ENCODE measurements around the gene CKS1B.

The CKS1B gene

DNA sequence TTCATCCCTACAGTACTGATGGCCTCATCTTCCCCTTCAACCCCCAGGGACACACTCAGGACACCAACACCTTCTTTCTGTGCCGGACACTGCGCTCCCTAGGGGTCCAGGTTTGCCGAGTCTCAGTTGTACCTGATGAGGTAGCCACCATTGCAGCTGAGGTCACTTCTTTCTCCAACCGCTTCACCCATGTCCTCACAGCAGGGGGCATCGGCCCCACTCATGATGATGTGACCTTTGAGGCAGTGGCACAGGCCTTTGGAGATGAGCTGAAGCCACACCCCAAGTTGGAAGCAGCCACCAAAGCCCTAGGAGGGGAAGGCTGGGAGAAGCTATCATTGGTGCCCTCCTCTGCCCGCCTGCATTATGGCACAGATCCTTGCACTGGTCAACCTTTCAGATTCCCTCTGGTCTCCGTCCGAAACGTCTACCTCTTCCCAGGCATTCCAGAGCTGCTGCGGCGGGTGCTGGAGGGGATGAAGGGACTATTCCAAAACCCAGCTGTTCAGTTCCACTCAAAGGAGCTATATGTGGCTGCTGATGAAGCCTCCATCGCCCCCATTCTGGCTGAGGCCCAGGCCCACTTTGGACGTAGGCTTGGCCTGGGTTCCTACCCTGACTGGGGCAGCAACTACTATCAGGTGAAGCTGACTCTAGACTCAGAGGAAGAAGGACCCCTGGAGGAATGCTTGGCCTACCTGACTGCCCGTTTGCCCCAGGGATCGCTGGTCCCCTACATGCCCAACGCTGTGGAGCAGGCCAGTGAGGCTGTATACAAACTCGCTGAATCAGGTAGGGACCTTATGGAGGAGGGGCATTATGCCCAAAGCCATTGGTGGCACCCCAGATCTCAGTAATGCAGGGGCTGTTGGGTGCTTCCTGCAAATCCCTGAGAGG lies 13.8 kb downstream of the CKS1B start:
- no peak for DNase-seq

- DNase-seq = no peak
These were observed 14.8 kb downstream of the CKS1B start for GRCh38 chr1:154989195-154989860.

GRCh38 chr1:154990276-154990675 lies 15.8 kb downstream of the CKS1B start:
- DNase-seq = no peak

DNA sequence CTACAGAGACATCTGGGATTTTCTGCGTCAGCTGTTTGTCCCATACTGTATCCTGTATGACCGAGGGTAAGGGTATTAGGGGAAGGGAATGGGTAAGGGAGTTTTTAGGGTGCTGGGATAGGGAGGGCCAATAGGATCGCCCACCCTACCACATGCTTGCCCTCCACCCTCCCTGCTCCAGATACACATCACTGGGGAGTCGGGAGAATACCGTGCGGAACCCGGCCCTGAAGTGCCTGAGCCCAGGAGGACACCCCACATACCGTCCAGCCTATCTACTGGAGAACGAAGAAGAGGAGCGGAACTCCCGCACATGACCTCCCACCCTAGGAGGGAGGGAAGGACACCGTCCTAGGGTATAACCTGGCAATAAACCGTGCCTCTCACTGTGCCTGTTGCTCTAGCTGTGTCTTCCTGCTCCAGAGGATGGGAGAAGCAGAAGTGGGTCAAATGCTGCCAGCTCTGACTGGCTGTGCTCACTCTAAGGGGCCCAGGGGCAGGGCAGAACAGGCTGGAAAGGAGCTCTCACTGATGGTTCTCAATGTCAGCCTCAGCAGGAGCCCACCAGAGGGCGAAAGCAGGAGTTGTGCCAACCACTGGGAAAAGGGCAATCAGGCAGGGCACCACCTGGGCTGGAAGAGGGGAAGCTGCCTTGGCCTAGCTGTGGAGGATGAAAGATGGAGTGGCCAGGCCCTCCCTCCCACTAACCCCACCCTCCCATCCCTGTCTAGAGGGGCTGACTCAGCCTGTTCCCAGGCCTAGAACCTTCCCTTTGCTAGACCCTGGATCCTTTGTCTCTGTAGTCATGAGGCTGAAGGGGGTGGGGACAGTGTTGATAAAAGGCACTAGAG lies 18.5 kb downstream of the CKS1B start:
- no peak for DNase-seq

GRCh38 chr1:154993572-154994268 lies 19.2 kb downstream of the CKS1B start, which contains the start of gene LENEP:
Gene LENEP, plus strand, starts transcription at chr1:154993586. Its CDS starts 22 bp downstream, at chr1:154993608.
- DNase-seq = no peak

DNA sequence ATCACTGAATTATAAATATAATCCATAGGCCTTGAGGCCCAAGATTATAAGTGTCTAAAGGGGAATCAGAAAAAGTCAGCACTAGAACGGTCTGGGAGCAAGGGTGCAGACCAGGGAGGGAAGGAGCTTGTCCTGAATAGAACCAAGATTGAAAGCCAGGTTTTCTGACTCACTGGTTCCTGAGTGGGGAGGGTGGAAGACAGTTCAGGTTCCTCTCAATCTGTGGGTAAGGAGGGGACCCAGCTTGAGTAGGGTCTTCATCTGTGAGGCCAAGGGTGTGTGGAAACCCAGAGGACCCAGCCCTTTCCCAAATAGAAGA lies 19.7 kb downstream of the CKS1B start:
- DNase-seq = no peak

- DNase-seq = no peak
These were observed 20.1 kb downstream of the CKS1B start for GRCh38 chr1:154994591-154994990.

DNA sequence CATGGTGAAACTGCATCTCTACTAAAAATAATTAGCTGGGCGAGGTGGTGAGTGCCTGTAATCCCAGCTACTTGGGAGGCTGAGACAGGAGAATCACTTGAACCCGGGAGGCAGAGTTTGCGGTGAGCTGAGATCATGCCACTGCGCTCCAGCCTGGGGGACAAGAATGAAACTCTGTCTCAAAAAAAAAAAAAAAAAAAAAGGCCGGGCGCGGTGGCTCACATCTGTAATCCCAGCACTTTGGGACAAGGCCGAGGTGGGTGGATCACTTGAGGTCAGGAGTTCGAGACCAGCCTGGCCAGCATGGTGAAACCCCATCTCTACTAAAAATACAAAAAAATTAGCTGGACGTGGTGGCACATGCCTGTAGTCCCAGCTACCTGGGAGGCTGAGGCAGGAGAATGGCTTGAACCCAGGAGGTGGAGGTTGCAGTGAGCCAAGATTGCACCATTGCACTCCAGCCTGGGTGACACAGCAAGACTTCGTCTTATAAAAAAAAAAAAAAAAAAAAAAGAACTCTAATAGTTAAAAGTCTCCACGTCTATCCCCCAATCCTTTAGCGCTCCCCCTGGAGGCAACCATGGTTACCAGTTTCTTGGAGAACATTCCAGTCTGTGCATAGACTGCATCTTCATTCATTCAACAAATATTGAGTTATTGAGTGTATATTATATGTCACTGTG lies 21.0 kb downstream of the CKS1B start:
- peak; percentile 23 for DNase-seq

DNA sequence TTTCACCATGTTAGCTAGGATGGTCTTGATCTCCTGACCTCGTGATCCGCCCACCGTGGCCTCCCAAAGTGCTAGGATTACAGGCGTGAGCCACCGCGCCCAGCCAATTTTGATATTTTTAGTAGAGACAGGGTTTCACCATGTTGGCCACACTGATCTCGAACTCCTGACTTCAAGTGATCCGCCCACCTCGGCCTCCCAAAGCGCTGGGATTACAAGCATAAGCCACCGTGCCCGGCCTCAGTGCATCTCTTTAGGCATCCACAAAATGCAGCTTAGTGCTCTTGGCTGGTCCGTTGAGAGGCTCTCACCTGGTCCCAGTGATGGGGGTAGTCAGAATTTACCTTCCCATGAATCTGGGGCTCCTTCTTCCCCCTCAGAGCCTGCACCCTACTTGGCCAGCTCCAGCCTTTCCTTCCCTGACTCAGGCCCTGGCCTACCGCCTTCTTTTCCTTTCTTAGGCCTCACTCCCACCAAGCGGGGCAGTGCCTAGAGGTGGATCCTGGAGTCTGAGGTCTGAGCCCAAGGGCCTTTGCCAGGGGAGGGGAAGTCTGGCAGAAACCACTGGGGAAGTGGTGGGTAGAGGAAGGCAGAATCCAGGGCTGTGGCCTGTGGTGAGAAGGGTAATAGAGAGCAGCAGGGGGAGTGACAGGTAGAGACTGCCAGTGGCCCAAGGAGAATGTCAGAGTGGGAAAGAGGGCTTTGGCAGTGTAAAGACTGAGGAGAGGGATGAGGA lies 22.7 kb downstream of the CKS1B start:
- no peak for DNase-seq

GRCh38 chr1:154998201-154998780 lies 23.8 kb downstream of the CKS1B start:
- DNase-seq = no peak

- DNase-seq = no peak
These were observed 24.5 kb downstream of the CKS1B start for GRCh38 chr1:154998818-154999570.

DNA sequence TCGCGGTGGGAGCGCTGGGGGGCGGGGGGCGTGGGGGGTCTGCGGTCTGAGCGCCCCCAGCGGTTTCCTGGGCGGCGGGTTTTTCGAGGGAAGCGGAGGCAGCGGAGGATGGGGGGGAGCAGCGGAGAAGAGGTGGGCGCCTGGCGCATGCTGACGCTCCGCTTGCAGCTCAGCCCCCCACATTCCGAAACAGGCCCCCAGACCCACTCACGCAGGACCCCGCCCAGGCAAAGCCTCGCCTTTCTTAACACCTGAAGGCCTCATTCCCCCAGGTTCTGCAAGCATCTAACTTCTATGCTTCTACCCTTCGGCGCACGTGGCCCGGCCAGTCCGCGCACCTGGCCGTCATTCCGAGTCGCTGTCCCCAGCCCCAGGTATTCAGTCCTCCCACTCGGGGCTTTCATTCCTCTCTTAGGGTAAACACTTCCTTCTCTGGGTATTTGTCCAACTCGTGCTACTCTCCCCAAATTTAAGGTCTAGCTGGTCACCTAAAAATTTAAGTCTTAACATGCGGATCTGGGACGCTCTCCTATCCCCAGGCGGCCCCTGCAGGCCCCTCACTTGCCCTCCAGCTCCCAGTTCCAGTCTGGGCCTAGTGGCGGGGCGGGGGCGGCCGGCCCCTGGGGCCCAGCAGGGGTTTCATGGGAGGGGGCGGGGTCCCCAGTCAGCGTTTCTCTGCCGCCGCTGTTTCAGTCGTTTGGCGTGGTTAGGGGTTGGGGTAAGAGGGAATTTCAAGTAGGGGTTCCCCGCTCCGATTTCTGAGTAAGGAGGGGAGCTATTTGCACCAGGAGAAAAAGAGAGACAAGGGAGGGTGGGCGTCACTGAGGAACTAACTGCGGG lies 25.3 kb downstream of the CKS1B start:
- DNase-seq = peak; percentile 29

GRCh38 chr1:155000411-155000725 lies 25.9 kb downstream of the CKS1B start:
- DNase-seq = no peak

GRCh38 chr1:155000726-155001424 lies 26.4 kb downstream of the CKS1B start:
- DNase-seq = peak; percentile 87

- DNase-seq = no peak
These were observed 26.9 kb downstream of the CKS1B start for GRCh38 chr1:155001425-155001674.

- peak; percentile 99 for DNase-seq
These were observed 27.4 kb downstream of the CKS1B start for GRCh38 chr1:155001675-155002463.

GRCh38 chr1:155002464-155003226 lies 28.2 kb downstream of the CKS1B start, which contains the start of gene ZBTB7B:
Gene ZBTB7B, plus strand, starts transcription at chr1:155002802. Its CDS starts 11,859 bp downstream, at chr1:155014661.
- peak; percentile 64 for DNase-seq

Measured in COR-L47 (cell line).